Left kidney (tissue), 2 donors: ENCODE results near the gene PTH2. TPM values are rescaled to one million over a fixed set of nuclear protein-coding genes. Genes with fewer than 3 reads are reported as not detected.
A peak's percentile ranks its signal among the peaks of the same experiment; 100 is the strongest.
"Not testable (repeated sequence)": the region's sequence is repeated elsewhere in the genome, so short reads cannot be mapped to it uniquely, and the experiment has no call there.

ENCODE experiments used
- DNase-seq: peaks from one replicate; pipeline ENCODE4 v3.0.0-alpha.2; 2013
- polyA plus RNA-seq: library from polyadenylated mRNA; unstranded; fragments of 120-200 nt; gene quantifications from one replicate; pipeline ENCODE4 v1.2.1, GENCODE V29; 2013; ENCODE audit not compliant: insufficient read length

The PTH2 gene
- polyA plus RNA-seq, 1 donor = not detected

DNA sequence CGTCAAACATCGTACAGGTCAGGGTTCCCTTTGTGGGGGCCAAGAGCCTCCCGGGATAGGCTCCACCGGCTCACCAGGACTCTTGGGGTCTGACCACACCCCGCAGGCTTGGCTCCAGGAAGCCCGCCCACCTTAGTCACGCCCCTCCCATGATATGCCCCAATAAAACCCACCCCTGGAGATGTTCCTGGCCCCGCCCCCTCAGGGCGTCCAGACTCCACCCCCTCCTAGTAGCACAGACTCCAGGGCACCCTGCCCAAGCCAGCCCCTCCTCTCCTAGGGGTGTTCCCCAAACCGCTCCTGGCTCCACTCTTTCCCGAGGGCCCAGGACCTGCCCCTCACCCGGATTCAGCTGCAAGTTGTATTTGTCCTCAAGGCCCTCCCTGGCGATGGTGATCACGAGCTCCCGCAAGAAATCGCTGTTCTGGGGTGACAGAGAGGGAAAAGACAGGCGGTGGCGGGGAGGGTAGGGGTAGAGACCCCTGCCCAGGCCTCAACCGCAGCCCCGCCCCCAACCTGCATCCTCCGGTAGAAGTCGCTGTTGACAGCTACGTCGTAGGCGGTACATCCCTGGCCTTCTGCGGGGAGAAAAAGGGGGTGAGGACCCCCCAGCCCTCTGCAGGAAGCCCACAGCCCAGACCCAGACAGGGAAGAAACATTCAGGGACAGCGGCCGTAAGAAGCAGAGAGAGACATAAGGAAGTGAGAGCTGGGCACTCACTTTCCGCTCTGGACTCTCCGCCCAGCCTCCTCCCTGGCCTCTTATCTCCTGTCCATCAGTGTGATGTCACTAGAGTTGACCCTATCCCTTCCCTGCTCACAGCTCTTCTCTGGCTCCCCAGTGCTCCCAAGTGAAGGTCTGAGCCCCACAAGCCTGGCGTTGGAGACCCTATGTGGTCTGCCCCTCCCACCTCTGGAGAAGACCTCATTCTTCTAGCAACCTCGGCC lies 24.5 kb upstream of the PTH2 start:
- DNase-seq = no peak

DNA sequence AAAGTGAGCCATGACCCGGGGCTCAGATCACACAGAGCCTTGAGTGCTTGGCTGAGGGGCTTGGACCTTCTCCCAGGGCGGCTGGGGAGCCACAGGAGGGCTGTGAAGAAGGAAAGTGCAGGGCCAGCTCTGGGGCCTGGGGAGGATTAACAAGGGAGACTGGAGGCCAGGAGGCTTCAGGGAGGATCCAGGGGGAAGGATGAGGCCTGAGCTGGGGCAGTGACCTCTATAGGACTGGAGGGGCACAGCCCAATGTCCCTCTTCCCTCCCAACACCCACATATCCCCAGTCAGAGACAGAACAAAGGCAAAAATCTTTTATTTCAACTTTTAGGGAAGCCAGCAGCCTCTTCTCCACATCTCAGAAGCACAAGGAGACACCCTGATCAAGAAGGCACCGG lies 22.8 kb upstream of the PTH2 start:
- no peak for DNase-seq

DNA sequence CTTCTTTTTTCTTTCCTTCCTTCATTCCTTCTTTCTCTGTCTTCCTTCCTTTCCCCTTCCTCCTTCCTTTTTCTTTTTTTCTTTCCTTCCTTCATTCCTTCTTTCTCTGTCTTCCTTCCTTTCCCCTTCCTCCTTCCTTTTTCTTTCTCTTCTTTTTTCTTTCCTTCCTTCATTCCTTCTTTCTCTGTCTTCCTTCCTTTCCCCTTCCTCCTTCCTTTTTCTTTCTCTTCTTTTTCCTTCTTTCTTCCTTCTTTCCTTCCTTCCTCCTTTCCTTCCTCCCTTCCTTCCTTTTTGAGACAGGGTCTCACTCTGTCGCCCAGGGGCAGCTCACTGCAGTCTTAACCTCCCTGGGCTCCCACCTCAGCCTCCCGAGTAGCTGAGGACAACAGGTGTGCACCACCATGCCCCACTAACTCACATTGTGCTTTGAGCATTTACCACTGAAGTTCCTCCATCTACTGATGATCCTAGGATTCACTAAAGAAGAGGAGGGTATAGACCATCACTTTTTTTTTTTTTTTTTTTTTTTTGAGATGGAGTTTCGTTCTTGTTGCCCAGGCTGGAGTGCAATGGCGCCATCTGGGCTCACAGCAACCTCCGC lies 21.0 kb upstream of the PTH2 start:
- not testable (repeated sequence) for DNase-seq

DNA sequence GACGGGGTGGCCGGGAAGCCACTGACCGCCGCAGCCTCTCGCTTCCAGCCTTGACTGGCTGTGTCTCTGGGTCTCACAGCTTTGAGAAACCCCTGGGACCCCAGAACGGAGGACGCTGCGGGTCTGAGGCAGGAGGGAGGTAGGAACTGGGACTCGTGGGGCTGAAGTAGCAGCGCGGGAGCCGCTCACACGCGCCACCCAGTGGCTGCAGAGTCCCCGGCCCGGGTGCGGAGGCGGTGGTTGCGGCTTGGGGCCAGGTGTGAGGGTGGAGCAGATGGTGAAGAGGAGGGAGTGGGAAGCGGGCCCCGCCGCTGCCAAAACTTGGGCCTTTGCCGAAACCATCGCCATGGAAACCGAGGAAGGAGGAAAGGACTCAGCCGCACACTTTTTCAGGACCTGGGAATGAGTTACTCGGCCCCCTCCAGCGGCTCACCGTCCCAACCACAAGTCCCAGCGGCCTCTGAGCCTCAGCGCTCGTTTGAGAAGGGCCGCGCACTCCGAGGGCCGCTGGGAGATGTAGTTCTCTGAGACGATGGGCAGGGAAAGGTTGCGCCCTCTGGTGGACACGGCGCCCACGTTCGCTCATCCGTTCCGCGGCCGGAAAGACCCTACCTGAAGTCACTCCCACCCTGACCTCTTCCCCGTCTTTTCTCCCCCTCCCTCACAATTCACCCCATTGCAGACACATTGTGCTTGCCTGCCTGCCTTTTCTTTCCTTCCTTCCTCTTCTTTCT lies 20.3 kb upstream of the PTH2 start:
- DNase-seq = peak; percentile 95

DNA sequence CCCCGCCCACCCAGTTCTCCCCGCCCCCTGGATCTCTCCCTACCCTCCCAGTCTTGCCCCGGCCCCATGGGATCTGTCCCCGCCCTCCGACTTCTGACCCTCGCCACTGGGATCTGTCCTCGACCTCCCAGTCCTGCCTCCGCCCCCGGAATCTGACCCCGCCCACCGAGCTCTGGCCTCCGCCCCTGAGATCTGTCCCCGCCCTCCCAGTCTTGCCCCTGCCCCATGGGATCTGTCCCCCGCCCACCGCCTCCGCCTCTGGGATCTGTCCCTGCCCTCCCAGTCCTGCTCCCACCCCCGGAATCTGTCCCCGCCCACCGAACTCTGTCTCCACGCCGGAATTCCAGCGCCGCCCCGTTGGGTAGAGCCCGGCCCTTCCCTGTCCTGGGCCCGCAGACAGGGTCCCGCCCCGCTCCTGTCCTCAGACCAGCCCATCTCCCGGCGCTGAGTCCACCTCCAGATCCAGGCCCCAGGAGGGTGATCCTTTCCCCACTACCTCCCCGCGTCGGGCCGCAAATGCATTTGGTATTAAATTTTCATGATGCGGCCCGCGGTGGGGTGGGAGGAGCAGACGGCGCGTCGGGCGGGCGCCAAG lies 19.6 kb upstream of the PTH2 start:
- DNase-seq = peak; percentile 78

DNA sequence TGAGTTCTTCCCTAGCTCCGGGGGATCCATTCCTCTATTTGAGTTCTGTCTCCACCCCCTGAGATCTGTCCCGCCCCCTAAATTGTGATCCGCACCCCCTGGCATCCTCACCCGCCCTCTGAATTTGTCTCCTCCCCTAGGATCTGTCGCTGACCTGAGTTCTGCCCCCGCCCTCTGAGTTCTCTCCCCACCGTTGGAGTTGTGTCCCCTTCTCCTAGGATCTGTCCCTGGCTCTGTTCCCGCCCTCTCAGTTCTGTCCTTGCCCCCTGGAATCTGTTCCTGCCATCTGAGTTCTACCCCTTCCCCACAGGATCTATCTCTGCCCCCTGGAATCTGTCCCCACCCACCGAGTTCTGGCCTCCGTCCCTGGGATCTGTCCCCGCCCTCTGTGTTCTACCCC lies 19.1 kb upstream of the PTH2 start:
- DNase-seq = no peak

DNA sequence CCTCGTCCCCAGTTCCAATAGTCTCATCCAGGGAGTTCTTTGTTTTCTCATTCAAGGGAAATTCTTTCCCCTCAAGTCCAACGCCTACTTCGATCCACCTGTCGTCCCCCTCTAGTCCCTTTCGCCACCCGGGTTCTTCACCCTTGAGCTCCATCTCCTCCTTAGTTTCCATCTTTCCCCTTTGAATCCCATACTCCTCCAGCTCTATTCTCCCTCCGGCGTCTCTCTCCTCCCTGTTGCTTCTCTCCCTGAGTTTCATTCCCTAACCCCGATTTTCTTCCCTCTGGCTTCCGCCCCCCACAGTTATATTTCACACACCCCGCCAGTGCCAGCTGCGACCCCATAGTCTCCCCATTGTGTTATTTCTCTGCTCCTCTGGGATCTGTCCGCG lies 18.7 kb upstream of the PTH2 start:
- DNase-seq = no peak

DNA sequence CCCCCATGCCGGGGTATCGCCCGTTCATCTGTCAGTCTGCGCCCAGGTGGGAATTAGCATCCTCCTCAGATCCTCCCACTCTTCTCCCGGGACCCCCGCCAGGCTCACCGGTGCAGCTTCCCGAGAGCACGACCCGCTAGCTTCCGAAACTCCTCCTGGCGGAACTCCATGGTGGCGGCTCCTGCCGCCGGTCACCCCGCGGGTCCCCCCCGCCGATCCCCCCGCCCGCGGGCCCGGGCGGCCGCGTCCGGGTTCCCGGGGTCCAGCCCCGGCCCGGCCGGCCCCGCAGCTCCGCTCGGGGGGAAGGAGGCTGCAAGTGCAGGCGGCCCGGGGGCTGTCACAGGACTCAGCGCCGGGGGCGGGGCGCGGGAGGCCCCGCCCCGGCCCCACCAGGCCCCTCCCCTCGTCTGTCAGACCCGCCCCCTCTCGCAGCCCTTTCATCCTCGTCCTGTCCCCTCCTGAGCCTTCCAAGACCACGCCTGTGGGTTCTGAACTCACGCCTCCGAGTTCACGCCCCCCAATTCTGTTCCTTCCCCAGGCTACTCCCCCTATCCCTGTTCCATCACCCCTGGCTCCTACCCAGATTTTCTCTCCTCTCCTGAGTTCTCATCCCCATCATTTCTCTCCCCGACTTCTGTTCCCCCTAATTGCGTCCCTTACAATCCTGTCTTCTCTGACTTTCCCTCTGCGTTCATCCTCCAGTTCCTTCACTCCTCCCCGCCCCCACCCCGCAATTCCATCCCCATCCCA lies 18.1 kb upstream of the PTH2 start, which contains the start of gene SLC17A7:
SLC17A7 (minus strand) TSS at position 318 of the 750 bp plus-strand sequence; CDS start at position 170, 148 bp downstream.
- DNase-seq = no peak

DNA sequence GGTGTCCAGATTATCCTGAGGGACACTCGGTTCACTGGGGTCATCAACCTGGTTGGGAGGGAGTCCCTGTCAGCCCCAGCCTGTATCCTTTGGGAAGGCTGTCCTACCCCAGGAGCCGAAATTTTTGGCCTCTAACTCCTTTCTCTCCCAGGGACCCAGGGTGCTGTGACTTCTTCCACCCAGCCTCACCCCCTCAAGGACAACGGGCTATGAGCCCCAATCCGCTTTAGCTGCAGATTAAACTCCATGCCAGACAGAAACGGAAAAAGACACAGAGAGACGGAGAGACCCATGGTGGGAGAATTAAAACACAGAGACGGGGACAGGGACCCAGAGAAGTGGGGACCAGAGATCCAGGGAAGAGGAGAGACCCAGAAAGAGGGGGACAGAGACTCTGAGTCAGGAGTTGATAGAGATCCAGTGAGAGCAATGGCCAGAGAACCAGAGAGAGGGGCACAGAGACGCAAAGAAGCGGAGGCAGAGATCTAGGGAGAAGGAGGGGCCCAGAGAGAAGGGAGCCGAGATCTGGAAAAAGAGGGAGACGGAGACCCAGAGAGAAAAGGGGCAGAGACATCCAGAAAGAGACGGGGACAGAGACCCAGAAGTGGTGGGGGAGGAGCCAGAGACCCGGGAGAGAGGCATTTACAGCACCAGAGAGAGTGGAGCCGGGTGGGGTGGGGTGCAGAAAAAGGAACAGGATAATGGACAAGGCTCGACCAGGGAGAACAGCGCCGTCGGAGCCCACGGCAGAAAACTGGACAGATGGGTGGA lies 17.4 kb upstream of the PTH2 start:
- no peak for DNase-seq

DNA sequence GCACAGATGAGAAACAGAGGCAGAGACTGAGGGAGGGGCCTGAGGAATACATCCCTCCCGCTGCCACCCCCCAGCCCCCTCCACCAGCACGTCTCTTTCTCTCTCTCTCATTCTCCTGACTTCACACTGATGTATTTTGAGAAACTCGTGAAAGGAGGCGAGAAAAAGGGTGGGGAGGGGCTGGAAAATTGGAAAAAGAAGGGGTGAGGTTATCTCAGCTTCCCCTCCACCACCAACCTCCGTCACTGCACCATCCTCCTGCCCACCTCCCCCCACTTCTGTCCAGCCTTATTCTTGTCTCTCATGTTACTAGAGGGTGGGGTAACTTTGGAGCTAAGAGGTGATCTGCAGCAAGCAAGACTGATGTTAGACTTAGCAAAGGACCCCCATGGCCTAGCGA lies 16.6 kb upstream of the PTH2 start:
- DNase-seq = no peak

DNA sequence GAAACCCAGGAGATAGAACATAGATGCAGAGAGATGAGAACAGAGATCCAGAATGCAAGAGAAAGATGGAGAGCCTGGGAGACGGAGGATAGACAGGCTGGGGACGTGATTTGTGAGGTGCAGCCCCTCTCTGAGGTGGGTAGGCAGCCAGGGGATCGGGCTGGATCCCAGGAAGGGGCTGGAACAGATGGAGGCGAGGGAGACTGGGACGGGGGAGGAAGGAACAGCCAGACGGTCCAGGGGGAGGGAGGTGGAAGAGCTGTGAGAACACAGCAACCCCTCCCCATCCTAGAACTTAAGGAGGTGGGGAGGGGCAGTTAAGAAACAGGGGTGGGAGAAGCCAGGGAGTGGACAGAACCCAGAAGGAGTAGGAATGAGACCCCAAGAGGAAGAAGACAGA lies 15.0 kb upstream of the PTH2 start:
- DNase-seq = no peak

DNA sequence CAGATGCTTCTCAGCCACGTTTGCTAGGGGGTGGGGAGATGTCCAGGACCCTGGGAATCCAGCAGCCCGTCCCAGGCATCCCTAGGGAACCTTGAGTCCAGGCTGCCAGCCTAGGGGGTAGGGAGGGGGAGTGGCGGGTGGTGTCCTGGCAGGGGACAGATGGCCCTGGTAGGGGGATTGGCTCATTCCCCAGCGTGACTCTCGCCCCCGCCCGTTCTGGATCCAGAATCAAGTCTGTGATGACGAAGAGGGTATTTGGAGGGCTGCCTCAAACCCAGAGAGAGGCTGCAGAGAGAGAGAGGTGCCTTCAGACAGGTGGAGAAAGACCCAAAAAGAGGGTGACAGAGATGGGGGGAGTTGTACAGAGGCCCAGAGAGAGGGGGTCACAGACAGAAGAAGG lies 14.0 kb upstream of the PTH2 start:
- DNase-seq = no peak

DNA sequence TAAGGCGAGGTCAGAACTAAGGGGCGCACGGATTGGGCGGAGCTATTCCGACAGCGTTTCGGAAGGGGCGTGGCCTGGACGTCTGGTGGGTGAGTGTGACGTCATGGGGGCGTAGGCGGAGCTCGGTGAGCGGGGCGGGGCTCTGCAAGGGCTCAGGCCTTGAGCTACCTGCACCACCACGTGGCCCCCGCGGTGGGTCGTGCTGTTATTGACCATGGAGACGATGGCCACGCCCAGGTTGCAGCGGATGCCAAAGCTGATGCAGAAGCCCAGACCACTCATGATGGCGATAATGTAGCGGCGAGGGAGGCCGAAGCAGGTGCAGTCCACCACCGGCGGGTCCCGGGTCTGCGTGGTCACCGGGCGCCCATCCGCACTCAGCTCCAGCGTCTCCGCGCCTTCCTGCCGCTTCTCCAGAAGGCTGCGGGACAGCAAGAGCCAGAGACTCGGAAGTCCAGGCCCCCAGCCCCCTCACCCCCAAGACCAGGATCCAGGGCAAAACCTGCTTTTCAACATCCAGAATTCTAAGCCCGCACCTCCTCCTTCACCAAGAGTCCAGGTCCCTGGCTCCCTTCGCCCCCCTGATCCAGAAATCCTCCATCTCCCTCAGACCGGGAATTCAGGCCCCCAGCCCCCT lies 13.3 kb upstream of the PTH2 start:
- DNase-seq = no peak

DNA sequence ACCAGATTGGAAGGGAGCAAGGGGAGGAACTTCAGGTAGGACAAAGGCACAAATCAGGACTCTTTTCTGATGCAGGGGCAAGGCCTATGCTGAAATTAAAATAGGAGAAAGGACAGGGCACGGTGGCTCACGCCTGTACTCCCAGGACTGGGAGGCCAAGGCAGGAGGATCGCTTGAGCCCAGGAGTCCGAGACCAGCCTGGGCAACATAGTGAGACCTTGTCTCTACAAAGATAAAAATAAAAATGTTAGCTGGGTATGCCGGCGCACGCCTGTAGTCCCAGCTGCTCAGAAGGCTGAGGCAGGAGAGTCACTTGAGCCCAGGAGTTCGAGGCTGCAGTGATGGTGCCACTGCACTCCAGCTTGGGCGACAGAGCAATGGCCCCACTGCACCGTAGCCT lies 12.4 kb upstream of the PTH2 start:
- DNase-seq = no peak

DNA sequence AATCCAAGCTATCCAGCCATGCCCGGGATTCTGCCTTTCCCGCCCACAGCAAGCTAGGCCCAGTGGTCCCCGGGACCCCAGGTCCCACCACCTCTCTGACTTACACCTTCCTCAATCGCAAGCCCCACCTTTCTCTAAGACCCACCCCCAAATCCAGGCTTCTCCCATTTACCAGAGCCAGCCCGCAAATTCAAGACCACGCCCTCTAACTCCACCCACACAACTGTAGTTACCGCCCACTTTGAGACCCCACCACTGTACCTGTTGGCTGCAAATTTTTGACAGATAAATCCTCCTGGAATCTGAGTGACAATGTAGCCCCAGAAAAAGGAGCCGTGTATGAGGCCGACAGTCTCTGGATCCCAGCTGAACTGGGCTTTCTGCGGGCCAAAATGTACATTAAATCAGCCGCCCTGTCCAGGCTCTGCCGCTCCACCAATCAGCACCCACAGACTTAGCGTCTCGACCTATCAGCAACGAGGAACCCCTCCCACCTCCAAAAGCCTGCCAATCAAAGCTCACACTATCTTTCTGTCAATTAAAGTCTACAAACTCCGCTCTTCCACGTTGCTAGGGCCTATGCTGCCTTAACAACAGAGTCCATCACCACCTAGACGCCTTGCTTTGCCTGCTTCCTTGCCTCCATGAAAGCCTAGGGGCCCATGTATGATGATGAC lies 11.8 kb upstream of the PTH2 start:
- DNase-seq = no peak

DNA sequence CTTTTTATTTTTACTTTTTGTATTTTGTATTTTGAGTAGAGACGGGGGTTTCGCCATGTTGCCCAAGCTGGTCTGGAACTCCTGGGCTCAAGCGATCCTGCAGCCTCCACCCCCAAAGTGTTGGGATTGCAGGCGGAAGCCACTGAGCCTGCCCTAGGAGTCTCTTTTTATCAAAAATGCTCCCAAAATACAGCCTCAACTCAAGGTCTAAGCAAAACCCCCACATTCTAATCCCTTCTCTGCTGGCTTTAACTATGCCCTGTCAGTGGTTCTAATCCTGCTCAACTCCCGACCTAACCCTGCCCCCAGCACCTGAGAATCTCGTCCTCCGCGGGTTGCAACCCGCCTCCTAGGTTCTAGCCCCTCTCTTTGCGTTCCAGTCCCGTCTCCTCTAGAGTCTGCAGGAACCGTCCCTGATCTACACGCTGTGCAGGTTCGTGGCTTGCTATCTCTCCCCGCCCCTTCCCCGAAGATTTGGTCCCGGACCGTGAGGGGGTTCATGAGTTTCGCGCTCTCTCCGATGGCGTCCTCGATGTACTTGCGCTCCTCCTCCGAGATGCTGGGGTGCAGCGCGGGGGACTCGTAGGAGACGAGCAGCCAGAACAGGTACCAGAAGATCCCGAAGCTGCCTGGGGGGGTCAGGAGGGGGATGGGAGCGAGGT lies 10.1 kb upstream of the PTH2 start:
- DNase-seq = no peak

DNA sequence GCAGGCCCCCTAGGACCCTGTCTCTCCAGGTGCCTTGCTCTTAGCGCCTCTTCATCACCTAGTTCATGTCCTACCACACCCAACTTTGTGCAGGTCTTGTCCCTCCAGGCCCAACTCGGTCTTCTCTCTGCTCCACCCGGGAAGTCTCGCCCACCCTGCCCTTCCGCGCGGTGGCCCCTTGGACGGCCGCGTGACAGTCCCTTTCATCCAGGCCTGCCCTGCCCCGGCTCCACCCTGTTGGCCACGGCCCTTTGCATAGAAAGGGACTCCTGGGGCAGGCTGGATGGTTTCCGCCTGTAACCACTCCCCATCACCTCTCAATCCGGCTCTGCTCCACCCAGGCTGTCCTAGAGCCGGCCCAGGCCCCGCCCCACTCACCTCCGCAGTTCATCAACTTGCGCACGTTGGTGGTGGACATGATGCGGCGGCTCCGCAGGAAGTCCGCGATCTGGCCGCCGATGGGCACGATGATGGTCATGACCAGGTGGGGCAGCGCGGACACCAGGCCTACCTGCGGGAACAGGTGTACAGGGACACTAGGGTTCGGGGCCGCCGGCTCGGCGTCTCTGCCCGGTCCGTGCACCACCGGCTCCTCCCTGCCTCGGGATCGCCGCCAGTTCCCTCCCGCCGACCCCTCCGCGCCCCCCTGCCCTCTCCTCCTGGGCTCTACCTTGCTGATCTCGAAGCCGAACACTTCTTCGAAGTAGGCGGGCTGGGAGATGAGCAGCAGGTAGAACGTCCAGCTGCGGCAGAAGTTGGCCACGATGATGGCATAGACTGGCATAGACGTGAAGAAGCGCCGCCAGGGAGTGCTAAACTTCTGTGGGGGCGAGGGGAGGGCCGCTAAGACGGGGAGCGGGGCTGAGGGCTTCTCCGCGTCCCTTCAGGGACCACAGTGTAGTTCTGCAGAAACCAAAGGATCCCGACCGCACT lies 9.2 kb upstream of the PTH2 start:
- DNase-seq = no peak

DNA sequence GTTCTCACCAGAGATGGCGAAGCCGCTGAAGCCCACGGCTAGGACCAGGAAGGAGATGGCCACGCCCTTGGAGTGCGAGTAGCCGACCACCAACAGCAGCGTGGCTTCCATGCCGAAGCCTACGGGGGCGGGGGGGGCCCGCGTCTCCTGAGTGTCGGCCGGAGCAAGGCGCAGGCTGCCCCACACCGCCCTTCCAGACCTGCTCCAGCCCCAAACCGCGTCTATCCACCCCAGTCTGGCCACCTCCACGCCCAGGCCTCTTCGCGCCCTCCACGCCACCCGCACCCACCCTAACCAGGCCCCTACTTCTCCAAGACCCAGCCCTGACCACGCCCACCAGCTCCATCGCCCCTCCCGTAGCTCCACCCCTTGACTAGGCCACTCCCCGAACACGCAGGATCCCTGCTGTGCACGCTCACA lies 8.1 kb upstream of the PTH2 start:
- DNase-seq = no peak
